ENCODE results near the gene CDKAL1.
"Not testable (repeated sequence)": the region's sequence is repeated elsewhere in the genome, so short reads cannot be mapped to it uniquely, and the experiment has no call there.

Gene CDKAL1

GRCh38 chr6:20589266-20589665, 55.0 kb downstream of the CDKAL1 start:
- DNase-seq (ENCODE audit: low read depth in 1 of 2, low spot score in 1 of 2) = no peak

GRCh38 chr6:20590476-20590875, 56.2 kb downstream of the CDKAL1 start:
- not testable (repeated sequence) for DNase-seq (ENCODE audit: low read depth in 1 of 2, low spot score in 1 of 2)

GRCh38 chr6:20594299-20594853, 60.1 kb downstream of the CDKAL1 start:
- not testable (repeated sequence) for DNase-seq (ENCODE audit: low read depth in 1 of 2, low spot score in 1 of 2)

- DNase-seq (ENCODE audit: low read depth in 1 of 2, low spot score in 1 of 2) = no peak
These were observed 65.2 kb downstream of the CDKAL1 start for GRCh38 chr6:20599302-20600051.

GRCh38 chr6:20600831-20601230, 66.6 kb downstream of the CDKAL1 start:
- DNase-seq (ENCODE audit: low read depth in 1 of 2, low spot score in 1 of 2) = no peak

- DNase-seq (ENCODE audit: low read depth in 1 of 2, low spot score in 1 of 2) = no peak
These were observed 69.9 kb downstream of the CDKAL1 start for GRCh38 chr6:20604159-20604558.

- no peak for DNase-seq (ENCODE audit: low read depth in 1 of 2, low spot score in 1 of 2)
These were observed 70.8 kb downstream of the CDKAL1 start for GRCh38 chr6:20605061-20605460.

- DNase-seq (ENCODE audit: low read depth in 1 of 2, low spot score in 1 of 2) = no peak
These were observed 71.3 kb downstream of the CDKAL1 start for GRCh38 chr6:20605581-20605980.

- no peak for DNase-seq (ENCODE audit: low read depth in 1 of 2, low spot score in 1 of 2)
These were observed 72.6 kb downstream of the CDKAL1 start for GRCh38 chr6:20606831-20607230.

GRCh38 chr6:20608356-20608755, 74.1 kb downstream of the CDKAL1 start:
- no peak for DNase-seq (ENCODE audit: low read depth in 1 of 2, low spot score in 1 of 2)

GRCh38 chr6:20608905-20609304, 74.6 kb downstream of the CDKAL1 start:
- DNase-seq (ENCODE audit: low read depth in 1 of 2, low spot score in 1 of 2) = no peak

GRCh38 chr6:20609924-20610323, 75.7 kb downstream of the CDKAL1 start:
- DNase-seq (ENCODE audit: low read depth in 1 of 2, low spot score in 1 of 2) = not testable (repeated sequence)

GRCh38 chr6:20610636-20611370, 76.5 kb downstream of the CDKAL1 start:
- no peak for DNase-seq (ENCODE audit: low read depth in 1 of 2, low spot score in 1 of 2)

- DNase-seq (ENCODE audit: low read depth in 1 of 2, low spot score in 1 of 2) = not testable (repeated sequence)
These were observed 83.3 kb downstream of the CDKAL1 start for GRCh38 chr6:20617537-20617936.

- no peak for DNase-seq (ENCODE audit: low read depth in 1 of 2, low spot score in 1 of 2)
These were observed 85.8 kb downstream of the CDKAL1 start for GRCh38 chr6:20620043-20620442.

GRCh38 chr6:20623761-20624160, 89.5 kb downstream of the CDKAL1 start:
- no peak for DNase-seq (ENCODE audit: low read depth in 1 of 2, low spot score in 1 of 2)

GRCh38 chr6:20626165-20626564, 91.9 kb downstream of the CDKAL1 start:
- no peak for DNase-seq (ENCODE audit: low read depth in 1 of 2, low spot score in 1 of 2)

- no peak for DNase-seq (ENCODE audit: low read depth in 1 of 2, low spot score in 1 of 2)
These were observed 95.3 kb downstream of the CDKAL1 start for GRCh38 chr6:20629509-20629908.

GRCh38 chr6:20630136-20630535, 95.9 kb downstream of the CDKAL1 start:
- DNase-seq (ENCODE audit: low read depth in 1 of 2, low spot score in 1 of 2) = no peak

GRCh38 chr6:20630617-20631548, 96.6 kb downstream of the CDKAL1 start:
- DNase-seq (ENCODE audit: low read depth in 1 of 2, low spot score in 1 of 2) = no peak

- DNase-seq (ENCODE audit: low read depth in 1 of 2, low spot score in 1 of 2) = no peak
These were observed 97.3 kb downstream of the CDKAL1 start for GRCh38 chr6:20631549-20631924.
